H1 (cell line): Measurements from ENCODE around the gene MAPRE2. TPM values are rescaled to one million over a fixed set of nuclear protein-coding genes. Genes with fewer than 3 reads are reported as not detected.

ENCODE experiments used
- BCL11A ChIP-seq, 2 experiments: IDR thresholded peaks; one replicate each; pipeline ENCODE4 v1.6.1; 2011; ENCODE audit warnings: low read depth in 2 of 2, low read length in 2 of 2, mild to moderate bottlenecking in 2 of 2
- polyA plus RNA-seq, 7 experiments: library from polyadenylated mRNA; depleted of rRNA in 3 of 7; stranded (reverse) in 5 of 7; unstranded in 2 of 7; fragments of >200 nt in 5 of 7; fragments of 200-250 nt in 2 of 7; gene quantifications; 1 replicate in 5 of 7; 2 replicates in 1 of 7; 4 replicates in 1 of 7; pipeline versions ENCODE4 v1.2.1 to v1.2.3, GENCODE V29; 2011 to 2013; ENCODE audit warnings: missing spikeins in 2 of 7, mixed read lengths in 2 of 7
- total RNA-seq: library from RNA; stranded (reverse); fragmentation: NEBNext Ultra II Directional; extraction: Animal tissue kit (Norgen Biotek cat#: 25700); gene quantifications from 2 replicates; pipeline ENCODE4 v1.2.1, GENCODE V29; 2021

MAPRE2 gene
- total and polyA plus RNA-seq, 2 of the 8 experiments (the other 6 are each of a cell fraction or from before 2014, with no cell fraction given) = 32.6 to 33.1 TPM

GRCh38 chr18:35076135-35076924 is 35.1 kb downstream of the MAPRE2 start (continued):
- no peak for TF ChIP-seq BCL11A (IDR thresholded peaks at IDR 0.05; ENCODE audit: low read depth in 2 of 2, low read length in 2 of 2)
